ENCODE results near the gene KCNG2. TPM values are rescaled to one million over a fixed set of nuclear protein-coding genes. Genes with fewer than 3 reads are reported as not detected.
A peak's percentile ranks its signal among the peaks of the same experiment; 100 is the strongest.
"Not testable (repeated sequence)": the region's sequence is repeated elsewhere in the genome, so short reads cannot be mapped to it uniquely, and the experiment has no call there.

The KCNG2 gene
- total RNA-seq, 1 donor from 2014 or later = not detected

DNA sequence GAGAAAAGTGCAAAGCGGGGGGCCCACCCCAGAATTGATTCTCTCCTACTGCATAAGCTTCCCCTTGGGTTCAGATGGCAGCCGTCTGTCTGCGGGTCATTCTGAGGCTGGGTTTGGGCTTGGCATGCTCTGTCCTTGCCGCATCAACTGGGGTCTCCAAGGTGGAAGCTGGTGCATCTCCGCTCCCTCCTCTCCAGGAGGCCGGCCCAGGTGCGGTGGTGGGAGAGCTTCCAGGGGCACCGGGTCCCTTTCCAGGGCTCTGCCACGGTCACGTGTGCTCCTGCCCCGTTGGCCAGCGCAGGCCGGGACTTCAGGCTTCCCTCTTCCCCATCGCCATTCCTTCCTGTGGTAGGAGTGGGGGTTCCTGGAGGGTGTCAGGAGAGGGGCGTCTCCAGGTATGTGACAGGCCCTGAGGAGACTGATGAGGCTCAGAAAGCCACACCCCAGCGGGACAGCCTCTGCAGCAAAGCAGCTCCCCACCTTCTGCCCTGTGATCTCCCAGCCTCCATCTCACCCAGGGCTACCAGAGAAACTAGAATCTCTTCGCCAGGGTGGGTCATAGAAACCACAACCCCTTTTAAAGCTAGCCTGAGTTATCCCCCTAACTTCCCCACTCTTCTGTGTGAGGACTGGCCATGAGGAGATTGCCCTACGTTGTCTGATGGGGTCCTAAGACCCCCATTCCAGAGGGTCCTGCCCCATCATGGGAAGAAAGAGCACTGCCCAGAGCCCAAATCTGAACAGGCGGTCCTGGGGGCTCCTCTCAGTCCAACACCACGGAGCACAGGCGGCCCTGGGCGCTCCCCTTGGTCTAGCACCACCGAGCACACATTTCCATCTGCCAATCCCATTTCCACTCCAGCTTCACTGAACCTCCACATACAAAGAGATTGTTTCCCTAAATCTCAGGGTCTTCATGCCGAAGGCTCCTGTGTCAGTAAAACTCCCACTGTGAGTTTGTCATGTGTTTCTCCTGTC, 77.1 kb downstream of the KCNG2 start:
- ATAC-seq (no peak), DNase-seq (peak; percentile 5)
- intact Hi-C loops (cut with micrococcal nuclease) = no loop called here

DNA sequence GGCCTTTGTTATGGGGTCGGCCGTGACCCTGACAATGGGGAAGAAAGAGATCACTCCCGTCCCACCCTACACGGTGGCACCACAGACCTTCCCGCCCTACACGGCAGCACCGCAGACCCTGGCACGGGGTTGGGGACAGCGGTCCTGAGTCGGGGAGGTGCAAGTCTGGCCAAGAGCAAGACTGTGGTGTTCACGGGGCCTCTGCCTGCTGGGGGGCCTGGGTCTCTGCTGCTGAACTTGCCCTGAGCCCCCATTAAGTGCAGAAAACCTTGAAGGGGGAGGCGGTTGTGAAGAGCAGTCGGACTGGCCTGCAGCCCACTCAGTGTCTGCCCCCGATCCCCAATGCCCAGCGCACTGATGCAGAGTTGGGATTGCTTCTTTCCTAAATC, 77.8 kb downstream of the KCNG2 start:
- peak; percentile 19 for DNase-seq
- intact Hi-C loops (cut with micrococcal nuclease) = no loop called here
- no peak for ATAC-seq

DNA sequence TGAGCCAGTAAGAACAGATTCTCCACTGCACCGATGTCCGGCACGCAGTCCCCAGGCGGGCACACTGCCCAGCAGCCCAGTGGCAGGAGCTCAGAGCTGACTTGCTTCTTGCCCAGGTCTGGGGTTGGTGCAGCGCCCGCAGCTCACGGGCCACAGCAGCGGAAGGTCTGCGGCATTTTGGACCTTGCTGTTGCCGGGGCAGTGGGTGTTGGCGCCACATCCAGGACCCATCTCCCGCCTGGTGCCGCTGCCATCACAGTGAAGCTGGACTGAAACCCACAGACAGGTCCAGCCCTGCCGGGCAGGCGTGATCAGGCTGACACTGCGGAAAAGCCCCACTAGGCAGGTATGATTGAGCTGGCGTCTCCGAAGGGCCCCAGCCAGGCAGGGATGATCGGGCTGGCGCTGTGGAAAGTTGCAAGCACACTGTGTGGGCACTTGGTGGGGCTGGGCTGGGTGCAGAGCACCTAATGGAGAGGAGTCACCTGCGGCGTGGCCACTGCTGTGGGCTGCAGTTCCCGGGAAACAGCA, 78.3 kb downstream of the KCNG2 start:
- no peak for ATAC-seq
- DNase-seq = peak; percentile 11
- intact Hi-C loops (cut with micrococcal nuclease) = no loop called here

DNA sequence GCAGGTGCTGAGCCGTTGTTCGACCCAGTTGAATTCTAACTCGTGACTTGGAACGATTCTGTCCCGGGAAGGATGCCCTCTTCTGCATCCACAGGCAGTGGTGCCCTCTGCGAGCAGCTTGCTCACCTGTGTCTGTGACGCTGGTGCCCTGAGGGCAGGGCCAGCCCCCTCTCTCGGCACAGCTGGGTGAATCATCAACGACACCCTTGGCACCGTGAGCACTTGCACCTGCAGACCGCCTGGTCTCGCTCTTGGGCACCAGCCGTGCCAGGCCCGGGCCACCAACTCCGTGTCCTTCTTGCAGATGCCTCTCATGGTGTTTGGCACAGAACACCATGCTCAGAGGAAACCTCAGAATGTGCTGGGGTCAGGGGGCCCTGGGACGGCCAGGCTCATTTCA, 78.8 kb downstream of the KCNG2 start:
- no peak for ATAC-seq

DNA sequence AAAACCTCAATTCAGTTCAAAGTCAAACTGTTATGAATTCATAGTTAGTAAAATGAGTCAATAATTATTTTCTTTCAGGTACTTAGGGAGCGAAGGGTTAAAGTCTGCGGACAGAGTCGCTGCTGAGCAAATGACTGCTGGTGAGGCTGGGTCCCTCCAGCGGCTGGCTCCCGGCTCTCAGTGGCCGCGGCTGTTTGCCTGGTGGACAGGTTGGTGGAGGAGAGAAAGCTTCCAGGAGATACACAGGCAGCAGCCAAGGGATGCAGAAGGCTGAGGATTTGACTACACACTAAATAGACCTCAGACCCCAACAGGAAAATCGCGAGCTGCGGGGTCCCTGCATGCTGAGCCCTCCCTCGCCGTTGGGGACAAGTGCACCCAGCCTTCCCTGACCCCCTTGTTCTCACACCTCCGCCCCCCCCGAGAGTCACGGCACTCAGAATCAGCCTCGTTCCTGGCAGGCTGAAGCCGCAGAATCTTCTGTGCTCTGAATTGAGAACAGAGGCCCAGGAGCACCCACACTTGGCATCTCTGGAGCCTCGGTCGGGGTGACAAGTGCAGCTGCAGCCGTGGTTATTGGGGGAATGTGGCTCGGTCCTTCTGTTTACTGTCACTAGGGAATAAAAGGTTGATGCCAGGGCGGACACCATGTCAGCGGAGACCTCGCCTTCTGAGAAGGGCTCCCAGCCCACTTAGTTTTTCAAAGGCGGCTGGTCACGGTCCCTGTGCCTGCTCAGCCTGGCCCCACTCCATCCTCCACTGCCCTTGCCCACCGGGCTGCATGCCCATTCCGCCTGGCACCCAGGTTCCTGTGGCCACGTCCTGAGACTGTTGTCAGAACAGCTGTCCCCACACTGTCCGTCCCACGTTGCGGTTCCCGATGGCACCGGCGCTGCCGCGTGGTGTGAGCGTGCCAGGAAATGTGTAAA, 79.7 kb downstream of the KCNG2 start:
- intact Hi-C loops (cut with micrococcal nuclease) = no loop called here
- ATAC-seq = no peak
- peak; percentile 11 for DNase-seq

More for the DNA sequence above, 78.8 kb downstream of the KCNG2 start:
- intact Hi-C loops (cut with micrococcal nuclease) = no loop called here
- peak; percentile 6 for DNase-seq

DNA sequence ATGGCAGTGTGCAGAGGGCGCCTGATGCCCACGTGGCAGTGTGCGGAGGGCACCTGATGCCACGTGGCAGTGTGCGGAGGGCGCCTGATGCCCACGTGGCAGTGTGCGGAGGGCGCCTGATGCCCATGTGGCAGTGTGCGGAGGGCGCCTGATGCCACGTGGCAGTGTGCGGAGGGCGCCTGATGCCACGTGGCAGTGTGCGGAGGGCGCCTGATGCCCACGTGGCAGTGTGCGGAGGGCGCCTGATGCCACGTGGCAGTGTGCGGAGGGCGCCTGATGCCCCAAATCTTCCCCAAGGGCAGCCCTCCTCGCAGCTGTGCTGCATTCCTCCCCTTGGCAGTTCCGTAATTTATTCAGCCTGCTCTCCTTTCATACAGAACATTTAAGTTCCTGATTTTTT, 80.5 kb downstream of the KCNG2 start:
- ATAC-seq; intact Hi-C loops (cut with micrococcal nuclease): not testable (repeated sequence)
- DNase-seq = peak; percentile 1

DNA sequence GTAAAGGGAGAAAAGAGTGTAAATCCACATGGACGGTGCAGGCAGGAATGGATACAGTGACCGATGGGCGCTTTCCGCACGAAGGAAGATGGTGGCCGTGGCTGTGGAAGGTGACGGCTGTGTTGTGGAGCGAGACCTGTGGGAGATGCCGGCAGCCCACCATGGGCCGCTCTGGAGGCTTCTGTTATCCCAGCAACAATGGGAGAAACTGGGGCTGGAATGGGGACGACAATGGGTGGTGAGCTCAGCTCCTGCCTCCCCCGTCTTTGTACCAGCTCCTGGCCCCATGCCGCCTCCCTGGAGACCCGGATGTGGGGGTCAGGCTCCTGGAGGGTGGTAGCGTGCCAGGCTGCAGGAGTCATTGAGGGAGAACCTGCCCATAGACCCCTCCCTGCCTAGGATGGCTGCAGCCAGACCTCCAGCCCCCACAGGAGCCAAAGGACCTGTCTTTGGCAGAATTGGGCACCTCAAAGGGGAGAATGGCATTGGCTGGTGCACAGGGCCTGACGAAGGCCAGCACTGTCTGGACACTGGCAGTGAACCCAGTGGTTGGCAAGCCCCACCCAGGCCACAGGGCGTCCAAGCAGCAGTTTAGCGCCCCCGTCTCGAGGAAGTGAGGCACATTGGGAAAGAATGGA, 81.1 kb downstream of the KCNG2 start:
- DNase-seq = peak; percentile 5
- no peak for ATAC-seq
- intact Hi-C loops (cut with micrococcal nuclease) = no loop called here

DNA sequence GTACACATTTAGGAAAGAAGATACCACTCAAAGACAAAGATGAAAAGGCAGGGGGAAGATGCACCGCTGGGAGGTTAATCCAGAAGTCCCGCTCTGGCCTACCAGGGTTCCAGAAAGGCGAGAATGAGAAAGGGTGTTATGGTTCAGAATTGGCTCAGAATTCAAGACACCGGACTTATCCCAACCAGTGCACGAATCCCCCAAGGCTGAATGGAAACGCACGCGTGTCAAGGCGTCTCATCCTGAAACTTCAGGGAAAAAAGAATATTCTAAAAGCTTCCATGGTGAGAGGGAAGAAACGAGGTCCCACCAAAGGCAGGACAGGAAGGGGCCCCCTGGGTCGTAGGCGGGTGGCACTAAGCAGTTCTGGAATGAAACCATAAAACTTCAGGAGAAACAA, 81.8 kb downstream of the KCNG2 start:
- ATAC-seq (no peak), DNase-seq (peak; percentile 3)
- intact Hi-C loops (cut with micrococcal nuclease) = no loop called here

DNA sequence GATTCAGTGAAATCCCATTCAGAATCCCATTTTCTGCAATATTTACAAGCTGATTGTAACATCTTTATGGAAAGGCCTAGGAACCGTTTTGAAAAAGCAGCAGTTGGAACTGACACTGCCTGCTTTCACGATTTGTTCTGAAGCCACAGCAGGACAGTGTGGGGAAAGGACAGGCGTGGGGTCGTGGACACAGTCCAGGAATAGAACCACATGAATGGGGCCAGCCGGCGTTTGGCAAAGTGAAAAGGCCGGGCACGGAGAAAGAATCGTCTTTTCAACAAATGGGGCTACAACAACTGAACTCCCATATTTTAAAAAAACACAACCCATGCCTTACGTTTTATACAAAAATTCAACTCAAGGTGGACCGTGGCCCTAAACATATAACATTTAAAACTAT, 84.0 kb downstream of the KCNG2 start:
- no peak for ATAC-seq
- peak; percentile 6 for DNase-seq
- intact Hi-C loops (cut with micrococcal nuclease) = no loop called here

DNA sequence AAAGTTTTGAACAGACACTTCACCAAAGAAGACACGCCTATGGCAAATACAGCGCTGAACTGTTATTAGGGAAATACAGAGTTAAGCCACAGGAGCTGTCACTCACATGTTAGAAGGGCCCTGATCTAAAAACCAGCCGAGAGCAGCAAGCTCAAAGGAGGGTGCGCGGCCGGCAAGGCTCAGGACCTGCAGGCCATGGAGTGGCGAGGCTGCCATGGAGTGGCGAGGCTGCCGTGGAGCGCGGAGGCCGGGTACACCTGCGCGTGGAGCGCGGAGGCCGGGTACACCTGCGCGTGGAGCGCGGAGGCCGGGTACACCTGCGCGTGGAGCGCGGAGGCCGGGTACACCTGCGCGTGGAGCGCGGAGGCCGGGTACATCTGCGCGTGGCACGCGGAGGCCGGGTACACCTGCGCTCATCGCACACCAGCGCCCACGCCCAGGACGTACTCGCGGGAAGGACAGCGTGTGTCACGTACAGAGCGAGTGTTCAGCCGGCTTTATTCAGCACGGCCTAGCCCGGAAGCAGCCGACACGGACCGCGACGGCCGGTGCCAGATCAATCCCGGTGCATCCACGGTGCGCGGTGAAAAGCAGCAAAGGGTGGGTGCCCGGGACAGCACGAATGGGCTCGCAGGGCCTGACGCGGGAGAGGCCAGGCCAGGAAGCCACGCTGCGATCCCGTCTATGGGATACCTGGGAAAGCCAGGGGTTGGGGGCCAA, 84.9 kb downstream of the KCNG2 start:
- intact Hi-C loops (cut with micrococcal nuclease) = no loop called here
- DNase-seq = peak; percentile 28
- no peak for ATAC-seq

DNA sequence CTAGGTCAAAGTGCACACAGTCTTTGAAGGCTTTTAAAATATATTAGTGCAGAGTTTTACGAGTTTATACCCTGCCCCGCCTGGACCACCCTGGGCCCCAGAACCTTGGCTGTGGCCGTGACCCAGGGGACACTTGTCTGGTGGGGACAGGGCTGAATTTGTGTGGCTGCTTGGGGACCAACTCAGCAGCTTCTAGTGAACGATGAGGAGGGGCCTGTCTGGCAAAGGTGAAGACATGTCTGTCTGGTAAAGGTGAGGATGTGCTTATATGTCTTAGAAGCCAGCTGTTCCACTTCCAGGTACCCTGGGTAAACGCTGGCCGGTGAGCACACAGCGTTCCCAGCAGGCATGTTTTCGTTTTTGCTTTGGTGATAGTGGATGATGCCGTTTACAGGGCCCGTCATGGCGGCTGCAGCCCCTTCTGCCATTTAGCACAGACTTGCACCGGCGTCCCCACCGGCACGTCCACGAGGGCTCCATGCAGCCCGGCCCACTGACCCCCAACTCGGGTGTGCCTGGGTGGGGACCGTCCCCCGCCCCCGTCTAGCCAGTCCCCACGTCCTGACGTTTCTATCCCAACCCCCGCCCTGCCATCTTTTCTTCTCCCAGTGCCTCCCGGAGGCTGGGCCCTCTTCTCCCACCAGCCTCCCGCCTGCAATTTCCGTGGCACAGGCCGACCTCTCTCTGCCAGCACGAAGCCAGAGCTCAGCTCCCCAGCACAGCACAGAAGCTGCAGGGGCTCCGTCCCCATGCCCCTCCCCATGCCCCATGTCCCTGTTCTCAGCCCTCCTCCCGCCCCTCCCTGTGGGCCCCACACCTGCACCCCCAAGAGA, 85.9 kb downstream of the KCNG2 start:
- DNase-seq (peak; percentile 15), ATAC-seq (no peak)
- intact Hi-C loops (cut with micrococcal nuclease) = no loop called here

DNA sequence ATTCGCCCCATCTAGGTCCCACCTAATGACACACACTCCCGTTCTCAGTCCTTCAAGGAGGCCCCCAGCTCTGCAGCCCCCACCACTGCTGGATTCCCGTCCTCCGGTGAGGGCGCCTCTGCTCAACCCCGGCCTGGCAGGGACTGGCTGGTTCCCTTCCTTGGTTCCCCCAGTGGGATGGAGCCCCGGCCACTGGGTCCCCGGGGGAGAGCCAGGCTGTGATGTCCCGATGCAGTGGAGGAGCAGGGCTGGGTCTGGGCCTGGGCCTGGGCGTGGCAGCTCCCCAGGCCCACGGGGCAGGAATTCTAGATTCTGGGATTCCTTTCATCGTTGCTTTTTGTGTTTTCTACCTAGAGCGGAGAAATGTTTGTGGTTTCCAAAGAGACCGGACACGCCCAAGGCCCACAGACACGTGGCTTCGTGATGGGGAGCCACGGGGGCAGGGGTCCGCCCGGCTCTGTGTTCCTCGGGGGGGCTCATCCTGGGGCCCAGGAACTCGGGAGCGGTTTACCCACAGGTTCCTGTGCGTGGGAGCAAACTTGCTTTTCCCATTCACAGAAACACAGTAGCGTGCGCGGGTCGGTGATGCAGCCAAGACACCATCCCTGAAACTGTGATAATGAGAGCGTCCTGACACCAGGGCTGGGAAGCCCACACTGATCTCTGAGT, 86.7 kb downstream of the KCNG2 start:
- no peak for ATAC-seq
- intact Hi-C loops (cut with micrococcal nuclease) = no loop called here
- DNase-seq = peak; percentile 6

DNA sequence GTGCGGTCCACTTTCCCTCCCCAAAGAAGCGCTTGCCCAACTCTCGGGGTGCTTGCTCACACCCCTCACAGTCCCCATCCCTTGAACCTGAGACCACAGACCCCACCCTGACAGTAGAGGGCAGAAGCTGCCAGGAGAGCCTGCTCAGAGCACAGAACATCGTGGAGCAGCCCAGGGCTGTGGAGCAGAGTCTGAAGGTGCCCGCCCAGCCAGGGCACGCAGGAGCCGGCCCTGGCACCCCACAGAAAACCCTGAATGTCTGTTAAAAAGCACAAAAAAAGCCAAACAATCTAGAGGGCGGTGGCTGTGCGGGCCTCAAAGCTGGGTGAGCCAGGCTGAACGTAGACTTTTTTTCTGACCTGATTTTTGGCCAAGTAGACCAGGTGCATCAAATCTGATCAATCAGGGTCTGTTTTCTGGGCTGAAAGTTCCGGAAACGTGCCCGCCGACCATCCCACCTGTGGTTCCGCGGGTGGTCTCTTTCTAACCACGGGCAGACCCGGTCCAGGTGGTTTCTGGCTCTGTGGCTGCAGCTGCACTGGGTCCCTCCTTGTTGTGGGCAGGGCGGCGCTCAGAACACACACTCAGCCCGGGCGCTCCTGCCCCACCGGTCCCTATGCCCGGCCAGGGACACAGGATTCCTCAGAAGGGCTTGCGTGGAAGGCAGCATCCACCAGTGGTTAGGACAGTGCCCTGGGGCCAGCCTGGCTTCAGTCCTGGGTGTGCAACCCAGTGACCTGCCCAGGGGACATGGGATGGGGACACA, 87.4 kb downstream of the KCNG2 start:
- DNase-seq = peak; percentile 10
- intact Hi-C loops (cut with micrococcal nuclease) = no loop called here
- no peak for ATAC-seq

DNA sequence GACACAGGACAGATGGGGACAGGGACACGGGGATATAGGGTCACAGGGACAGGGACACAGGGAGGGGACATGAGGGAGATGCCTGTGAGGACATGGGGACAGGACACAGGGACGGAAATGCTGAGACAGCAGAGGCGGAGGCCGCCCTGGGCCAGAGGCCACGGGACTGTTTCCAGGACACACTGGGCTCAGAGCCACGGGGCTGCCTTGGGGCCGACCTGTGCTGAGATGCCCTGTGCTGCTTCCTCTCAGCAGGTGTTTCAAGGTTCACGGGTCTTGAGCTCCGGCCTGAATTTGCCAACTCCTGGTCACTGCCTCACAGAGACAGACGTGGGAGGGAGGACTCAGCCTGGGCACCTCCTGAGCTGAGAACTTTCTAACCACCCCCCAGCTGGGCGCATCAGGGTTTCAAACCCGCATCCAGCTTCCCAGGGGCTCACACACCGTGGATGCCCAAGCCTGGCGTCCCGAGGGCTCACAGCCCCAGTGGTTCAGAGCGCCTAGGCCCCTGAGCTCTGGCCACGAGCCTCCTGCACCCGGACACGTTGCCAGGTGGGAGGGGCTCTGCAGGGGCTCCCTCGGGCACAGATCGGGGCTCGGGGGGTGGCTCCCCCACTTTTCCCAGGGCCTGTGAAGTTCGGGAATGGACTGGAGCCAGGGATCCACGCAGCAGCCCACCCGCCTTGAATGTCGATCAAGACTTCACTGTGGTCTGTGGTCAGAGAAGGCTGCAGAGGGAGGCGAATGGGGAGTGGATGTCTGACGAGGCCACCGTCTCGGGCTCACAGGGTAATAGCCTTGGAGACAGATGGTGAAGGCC, 89.7 kb downstream of the KCNG2 start:
- DNase-seq (peak; percentile 26), ATAC-seq (no peak)
- intact Hi-C loops (cut with micrococcal nuclease) = no loop called here

DNA sequence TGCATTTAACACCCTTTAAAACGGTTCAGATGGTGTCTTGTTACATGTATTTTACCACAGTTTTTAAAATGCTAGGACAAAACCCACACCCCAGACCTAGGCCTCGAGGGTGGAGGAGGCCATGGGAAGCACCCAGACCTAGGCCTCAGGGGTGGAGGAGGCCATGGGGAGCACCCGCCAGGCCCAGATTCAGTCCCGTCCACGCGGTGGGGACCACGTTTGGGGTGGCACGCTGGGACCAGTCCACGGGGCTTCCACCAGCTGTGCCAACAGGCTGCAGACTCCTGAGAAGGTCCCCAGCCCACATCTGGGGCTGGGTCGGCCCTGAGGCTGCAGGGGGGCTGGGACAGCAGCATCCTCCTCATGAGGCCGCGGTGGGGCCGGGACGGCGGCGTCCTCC, 90.3 kb downstream of the KCNG2 start:
- ATAC-seq (no peak), DNase-seq (peak; percentile 7)
- intact Hi-C loops (cut with micrococcal nuclease) = no loop called here

DNA sequence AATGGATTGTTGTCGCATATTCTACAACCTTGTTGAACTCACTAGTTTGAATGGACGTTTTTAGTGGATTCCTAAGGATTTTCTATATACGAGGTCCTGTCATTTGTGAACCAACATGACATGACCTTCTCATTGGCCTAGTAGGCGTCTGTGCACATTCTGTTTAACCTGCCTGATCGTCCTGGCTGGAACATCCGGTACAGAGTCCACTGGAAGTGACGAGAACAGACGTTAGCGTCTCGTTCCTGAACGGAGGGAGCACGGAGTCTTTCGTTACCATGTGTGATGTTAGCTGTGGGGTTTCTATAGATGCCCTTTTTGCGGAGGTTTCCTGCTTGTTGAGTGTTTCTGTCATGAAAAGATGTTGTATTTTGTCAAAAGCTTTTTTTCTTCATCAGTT, 91.8 kb downstream of the KCNG2 start:
- peak; percentile 2 for DNase-seq
- intact Hi-C loops (cut with micrococcal nuclease) = no loop called here
- ATAC-seq = no peak

Measured in left ventricle myocardium superior (tissue), 1 donor.